Thoracic aorta (tissue), 2 donors: Measurements from ENCODE around the gene KIF5C. TPM values are rescaled to one million over a fixed set of nuclear protein-coding genes. Genes with fewer than 3 reads are reported as not detected.

Experiments
- ATAC-seq: fragments of 150-250 bp; one replicate; pipeline ENCODE4 v1.8.0; 2017; ENCODE audit warnings: low read depth; ENCODE audit not compliant: insufficient number of reproducible peaks, low FRiP score
- DNase-seq: peaks from one replicate; pipeline ENCODE4 v3.0.0-alpha.2; 2020; ENCODE audit warnings: low spot score
- H3K27ac ChIP-seq, 2 donors: fragments of 200-600 bp; sonication (generic); 1 replicate in 1 of 2; 2 replicates in 1 of 2; pipeline ENCODE4 v1.5.1; 2016; ENCODE audit warnings: mild to moderate bottlenecking in 2 of 2, moderate library complexity in 2 of 2
- H3K27me3 ChIP-seq: fragments of 200-600 bp; sonication (generic); replicated peaks from 2 replicates; pipeline ENCODE4 v1.6.0; 2016; ENCODE audit warnings: mild to moderate bottlenecking; ENCODE audit not compliant: insufficient read depth
- H3K36me3 ChIP-seq: fragments of 200-600 bp; sonication (generic); one replicate; pipeline ENCODE4 v1.5.1; 2016
- H3K4me1 ChIP-seq, 2 donors: fragments of 200-600 bp; sonication (generic); 1 replicate in 1 of 2; 2 replicates in 1 of 2; pipeline versions ENCODE4 v1.5.1 to v1.6.0; 2016; ENCODE audit warnings: low read depth in 2 of 2, mild to moderate bottlenecking in 1 of 2; ENCODE audit not compliant: control insufficient read depth in 1 of 2
- H3K4me3 ChIP-seq: fragments of 200-600 bp; sonication (generic); 2 replicates; pipeline ENCODE4 v1.5.1; 2016; ENCODE audit warnings: mild to moderate bottlenecking
- H3K9me3 ChIP-seq: fragments of 200-600 bp; sonication (generic); 2 replicates; pipeline ENCODE4 v1.5.1; 2016
- CTCF ChIP-seq: fragments of 200-600 bp; sonication (generic); IDR thresholded peaks from one replicate; pipeline ENCODE4 v1.5.1; 2019; ENCODE audit warnings: antibody characterized with exemption
- total RNA-seq, 2 donors: library from RNA; depleted of rRNA; stranded (reverse); fragments of >200 nt; gene quantifications; one replicate each; pipeline versions ENCODE4 v1.1.0 to v1.2.3, GENCODE V29; 2016

KIF5C gene
- total RNA-seq, 2 donors from 2014 or later = 4.5 to 7.3 TPM

GRCh38 chr2:149012545-149012944 lies 137.5 kb downstream of the KIF5C start:
- ATAC-seq = no peak
- Histone ChIP-seq H3K36me3 (no peaks in the 10 kb centered on the region), H3K27me3 (no peaks in the 10 kb centered on the region), H3K9me3 (no peaks in the 10 kb centered on the region), H3K4me3 (no peak overlapping the region), H3K27ac (no peak overlapping the region), H3K4me1 (no peaks in the 10 kb centered on the region)
- DNase-seq = no peak
- TF ChIP-seq CTCF = no peak

DNA sequence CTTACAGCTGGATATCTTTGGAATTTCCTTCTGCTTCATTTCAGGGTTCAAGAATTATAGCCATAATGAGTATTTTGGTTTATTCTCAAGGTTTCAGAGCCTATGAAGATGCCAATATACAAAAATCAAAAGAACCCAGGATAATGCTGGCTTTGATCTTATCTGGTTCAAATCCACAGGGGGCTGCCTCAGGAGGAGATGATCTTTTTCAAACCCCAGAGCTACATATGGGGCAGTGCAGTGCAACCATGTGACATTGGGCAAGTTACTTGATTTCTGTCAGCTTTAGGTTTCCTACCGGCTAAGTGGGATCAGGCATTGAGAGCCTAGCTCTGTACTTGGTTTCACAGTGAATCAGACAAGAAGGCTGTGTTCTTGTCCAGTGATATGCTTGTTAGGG lies 140.5 kb downstream of the KIF5C start:
- no peak for TF ChIP-seq CTCF
- no peak for ATAC-seq

DNA sequence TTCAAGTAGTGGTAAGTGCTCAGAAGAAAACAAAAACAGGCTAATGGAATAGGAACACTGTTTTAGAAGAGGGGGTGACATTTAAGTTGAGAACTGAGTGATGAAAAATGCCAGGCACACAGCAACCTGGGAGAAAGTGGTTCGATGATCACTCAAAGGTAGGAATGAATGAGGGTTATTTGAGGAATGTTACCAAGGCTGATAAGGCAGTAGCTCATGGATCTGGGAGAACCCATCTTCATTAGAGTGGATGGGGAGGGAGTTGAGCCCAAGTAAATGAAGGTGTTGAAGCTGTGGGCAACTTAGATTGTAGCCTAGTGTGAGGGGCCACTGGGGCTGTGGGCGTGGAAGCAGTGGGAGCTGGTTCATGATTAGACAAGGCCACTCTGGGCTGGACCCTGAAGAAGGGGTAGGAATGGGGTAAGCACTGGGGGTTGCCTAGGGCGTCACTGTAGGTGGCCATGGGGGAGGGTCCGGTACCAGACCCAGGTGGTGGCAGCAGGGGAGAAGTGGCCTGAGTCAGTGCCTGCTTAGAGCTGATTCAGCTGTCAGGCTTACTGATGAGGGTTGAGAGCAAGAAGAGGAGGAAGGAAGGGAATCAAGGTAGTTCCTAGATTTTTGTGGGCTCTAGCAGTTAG lies 141.0 kb downstream of the KIF5C start:
- Histone ChIP-seq H3K36me3 (no peaks in the 10 kb centered on the region), H3K9me3 (no peaks in the 10 kb centered on the region), H3K4me1 (no peaks in the 10 kb centered on the region), H3K27me3 (no peaks in the 10 kb centered on the region), H3K4me3 (no peak overlapping the region), H3K27ac (no peak overlapping the region)
- no peak for TF ChIP-seq CTCF
- ATAC-seq = no peak
- no peak for DNase-seq

More for the DNA sequence above, 140.5 kb downstream of the KIF5C start:
- Histone ChIP-seq H3K27ac (no peak overlapping the region), H3K27me3 (no peaks in the 10 kb centered on the region), H3K9me3 (no peaks in the 10 kb centered on the region), H3K4me1 (no peaks in the 10 kb centered on the region), H3K4me3 (no peak overlapping the region), H3K36me3 (no peaks in the 10 kb centered on the region)
- DNase-seq = no peak

DNA sequence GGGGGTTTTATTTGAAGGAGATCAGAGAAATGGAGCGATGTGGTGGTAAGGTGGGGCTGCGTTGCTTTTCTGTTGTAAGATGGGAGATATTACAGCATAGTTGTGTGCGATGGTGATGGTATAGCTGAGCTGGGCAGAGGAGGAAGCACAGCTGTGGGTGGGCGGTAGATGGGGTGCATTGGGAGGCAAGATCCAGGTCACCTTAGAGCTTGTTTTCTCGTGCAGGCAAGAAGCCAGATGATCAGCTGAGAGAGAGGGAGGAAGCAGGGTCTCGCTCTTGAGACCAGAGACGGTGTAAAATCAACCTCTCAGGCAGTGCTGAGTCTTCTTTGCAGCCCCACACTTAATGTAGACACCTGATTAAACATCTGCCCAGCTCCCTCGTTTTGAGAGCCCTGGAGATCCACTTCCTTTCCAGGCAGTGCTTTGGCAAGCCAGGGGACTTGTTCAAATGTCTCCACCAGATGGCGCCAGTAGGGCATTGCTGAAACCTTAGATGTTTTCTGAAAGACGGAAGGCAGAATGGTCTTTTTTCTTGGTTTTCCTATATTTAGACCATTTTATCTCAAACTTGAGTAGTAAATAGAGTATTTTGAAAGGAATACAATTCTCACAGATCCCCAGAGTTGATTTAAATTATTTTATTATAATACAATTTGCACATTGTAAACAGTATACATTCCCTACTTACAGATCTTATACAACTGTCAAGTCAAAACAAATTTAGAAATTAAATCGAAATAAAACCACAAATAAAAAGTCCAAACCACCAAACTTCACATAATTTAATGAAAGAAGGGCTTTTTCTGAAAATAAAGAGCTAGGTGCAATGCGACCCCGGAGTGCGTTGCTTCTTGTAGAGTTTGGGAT lies 142.3 kb downstream of the KIF5C start:
- no peaks in the 10 kb centered on the region for H3K36me3 ChIP-seq
- peak; percentile 87 for TF ChIP-seq CTCF
- H3K4me1 ChIP-seq = no peaks in the 10 kb centered on the region
- H3K27ac ChIP-seq = no peak overlapping the region
- H3K9me3 ChIP-seq = no peaks in the 10 kb centered on the region
- DNase-seq = peak; percentile 36
- no peak for ATAC-seq
- no peaks in the 10 kb centered on the region for H3K27me3 ChIP-seq
- no peak overlapping the region for H3K4me3 ChIP-seq

GRCh38 chr2:149018981-149019380 lies 144.0 kb downstream of the KIF5C start:
- H3K4me3 ChIP-seq = no peak overlapping the region
- DNase-seq (no peak), ATAC-seq (no peak)
- no peak overlapping the region for H3K27ac ChIP-seq
- H3K36me3 ChIP-seq = no peaks in the 10 kb centered on the region
- no peaks in the 10 kb centered on the region for H3K4me1 ChIP-seq
- H3K9me3 ChIP-seq = no peaks in the 10 kb centered on the region
- no peaks in the 10 kb centered on the region for H3K27me3 ChIP-seq
- TF ChIP-seq CTCF = no peak
